HG02938 (cell line): Measurements from ENCODE around the gene VANGL1.

Source experiments
- ATAC-seq: cut with Tn5 transposase; IDR thresholded peaks from one replicate; pipeline ENCODE4 v1.9.1; 2021; ENCODE audit warnings: mild to moderate bottlenecking, moderate library complexity; ENCODE audit not compliant: unreplicated experiment

The VANGL1 gene

DNA sequence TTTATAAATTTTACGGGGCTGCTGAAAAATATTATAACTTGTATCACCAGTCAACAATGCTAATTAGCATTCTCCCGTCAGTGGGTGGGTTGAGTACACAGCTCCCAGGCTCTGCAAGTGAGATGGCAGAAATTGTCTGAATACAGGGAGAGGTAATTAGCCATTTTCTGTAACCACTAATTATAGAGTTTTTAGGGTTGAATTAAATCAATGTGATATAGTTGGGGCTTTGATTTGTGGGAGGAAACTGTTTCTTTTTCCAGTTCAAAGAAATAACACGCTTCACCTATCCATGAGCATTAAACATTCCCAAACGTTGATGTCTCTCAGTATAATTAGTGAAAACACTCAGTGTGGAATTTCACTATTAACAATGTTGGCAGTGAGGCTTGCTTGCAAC, 1.5 kb downstream of the VANGL1 start:
- ATAC-seq, result no peak

DNA sequence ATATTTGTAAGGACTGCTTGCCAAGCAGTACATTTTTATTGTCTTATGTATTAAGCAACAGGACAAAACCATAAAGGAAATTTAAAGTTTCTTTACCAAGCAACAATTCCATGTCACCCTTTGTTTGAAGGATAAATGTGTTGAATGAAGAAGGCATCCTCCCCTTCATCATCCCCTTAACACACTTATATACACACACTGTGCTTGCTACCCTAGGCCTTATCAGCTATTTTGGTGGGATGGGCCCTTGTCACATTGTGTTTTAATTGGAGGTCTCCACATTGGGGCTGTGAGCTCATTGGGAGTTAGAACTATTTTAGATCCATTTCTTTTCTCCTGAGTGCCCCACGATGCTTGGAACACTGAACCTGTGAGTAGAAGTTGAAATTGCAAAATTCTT, 1.9 kb downstream of the VANGL1 start:
- ATAC-seq, result no peak

DNA sequence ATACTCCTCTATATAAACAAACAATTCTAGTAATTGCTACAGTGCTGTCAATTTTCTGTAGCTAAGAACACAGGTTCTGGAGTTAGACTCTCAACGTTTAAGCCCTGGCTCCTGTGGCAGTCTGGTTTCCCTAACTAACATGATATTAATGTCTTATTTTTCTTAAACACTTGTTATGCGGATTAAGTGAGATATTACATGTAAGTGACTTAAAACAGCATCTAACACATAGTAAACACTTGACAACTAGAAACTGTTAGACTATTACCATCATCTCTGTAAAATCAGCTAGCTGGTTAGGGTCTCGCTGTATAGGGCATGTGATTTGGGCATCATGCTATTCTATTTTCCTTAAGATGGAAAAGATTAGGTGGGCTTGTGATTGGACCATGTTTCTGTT, 2.3 kb downstream of the VANGL1 start:
- ATAC-seq, result no peak

DNA sequence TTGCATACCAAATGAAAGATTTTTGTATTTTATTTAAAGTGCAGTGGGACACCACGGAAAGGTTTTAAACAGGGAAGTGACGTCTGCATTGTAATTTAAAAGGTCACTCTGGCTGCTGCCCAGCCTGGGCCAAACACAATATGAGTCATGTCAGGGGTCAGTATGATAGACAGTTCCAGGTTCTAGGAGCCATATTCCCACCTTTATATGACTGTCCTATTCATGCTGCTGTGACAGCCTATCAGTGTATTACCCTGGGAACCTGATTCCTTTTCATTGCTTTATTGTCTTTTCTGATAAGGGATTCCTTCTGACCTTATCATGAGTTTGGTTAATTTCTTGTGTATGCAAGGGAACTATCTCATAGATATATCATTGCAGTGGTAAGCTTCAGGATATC, 5.3 kb downstream of the VANGL1 start:
- ATAC-seq, result no peak

DNA sequence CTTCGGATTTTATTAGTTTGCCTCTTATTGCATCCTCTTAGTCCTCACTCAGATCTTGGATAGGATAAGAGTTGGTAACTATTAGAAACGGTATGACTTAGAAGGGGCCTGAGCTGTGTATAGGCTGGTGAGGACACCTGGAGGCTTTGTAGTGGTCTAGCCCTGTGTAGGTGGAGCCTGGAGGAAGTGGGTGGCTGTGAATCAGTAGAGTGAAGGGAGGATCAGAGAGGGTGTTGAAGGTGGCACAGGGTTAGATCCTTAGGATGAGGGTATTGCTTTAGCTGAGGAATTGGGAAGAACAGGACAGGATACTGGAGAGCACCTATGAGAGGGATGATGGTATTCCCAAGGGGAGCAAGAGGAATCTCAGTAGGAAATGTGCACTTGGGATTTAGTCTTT, 5.7 kb downstream of the VANGL1 start:
- ATAC-seq, result no peak

DNA sequence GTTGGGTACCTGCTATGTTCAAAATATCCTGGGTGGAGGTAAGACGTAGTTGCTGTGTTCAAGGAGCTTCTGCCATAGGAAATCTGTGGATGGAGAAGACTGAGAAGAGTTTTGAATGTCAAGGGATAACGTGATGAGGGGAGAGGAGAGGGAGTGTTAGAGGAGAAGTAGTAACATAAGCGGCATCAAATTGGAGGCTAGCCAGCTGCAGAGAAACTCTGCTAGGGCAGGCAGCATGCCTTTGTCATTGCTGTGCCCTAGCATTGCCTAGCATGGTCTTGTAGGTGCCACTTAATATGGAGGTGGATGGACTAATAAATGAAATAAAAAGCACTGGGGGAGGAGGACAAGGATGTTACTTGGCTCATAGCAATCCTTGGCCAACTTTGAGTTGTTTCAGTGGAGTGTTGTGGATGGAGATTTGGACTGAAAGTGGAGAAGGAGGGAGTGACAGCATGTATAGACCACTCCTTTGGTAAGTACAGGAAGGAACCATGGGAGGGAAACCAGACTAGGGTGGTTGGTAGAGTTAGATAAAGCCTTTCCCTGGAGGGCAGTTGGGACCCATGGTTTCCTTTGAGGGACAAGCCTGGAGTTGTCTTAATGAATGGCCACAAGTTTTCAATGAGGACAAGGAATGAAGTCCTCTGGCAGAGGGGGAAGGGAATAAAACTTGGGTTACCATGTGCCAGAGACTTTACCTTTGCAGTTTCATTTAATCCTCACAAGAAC, 6.3 kb downstream of the VANGL1 start:
- ATAC-seq, result no peak

DNA sequence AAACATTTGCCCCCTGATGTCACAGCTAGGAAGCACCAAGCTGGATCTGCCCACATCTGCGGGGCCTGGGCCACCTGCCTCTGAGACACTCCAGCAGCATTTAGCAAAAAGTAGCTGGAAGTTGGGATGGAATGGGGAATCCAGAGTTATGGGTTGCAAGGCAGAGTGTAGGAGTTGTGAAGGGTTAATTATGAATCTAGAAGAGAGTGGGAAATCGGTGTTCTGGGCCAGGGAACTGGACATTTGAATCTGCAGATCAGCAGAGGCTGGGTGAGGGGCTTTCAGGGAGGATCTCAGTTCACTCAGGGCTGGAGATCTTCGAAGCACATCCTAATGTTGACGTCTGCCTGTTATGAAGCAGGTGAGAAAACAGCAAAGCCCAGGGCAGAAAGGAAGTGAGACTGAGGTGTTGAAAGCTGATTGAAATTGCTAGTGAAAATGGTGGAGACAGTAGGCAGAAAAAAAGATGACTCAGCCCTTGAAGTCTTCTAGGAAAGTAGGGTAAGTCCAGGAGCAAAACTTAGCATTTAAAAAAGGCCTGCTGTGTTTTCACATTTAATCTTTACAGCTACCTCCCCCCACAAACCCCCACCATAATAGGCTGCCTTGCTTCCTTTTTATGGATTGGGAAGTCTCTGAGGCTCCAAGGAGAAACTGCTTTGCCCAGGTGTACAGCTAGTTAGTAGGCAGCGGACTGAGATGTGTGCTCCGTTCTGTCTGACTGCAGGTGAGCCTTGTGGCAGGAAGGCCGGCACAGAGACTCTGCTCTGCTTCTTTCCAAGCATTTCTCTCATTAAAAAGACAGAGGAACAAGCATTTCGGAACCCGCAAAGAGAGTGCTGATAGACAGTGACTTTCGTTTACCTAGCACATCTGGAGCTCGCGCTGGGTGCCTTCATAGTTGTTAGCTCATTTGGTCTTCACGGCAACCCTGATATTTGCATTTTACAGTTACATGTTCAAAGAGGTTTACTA, 7.2 kb downstream of the VANGL1 start:
- ATAC-seq, result peak; percentile 88

DNA sequence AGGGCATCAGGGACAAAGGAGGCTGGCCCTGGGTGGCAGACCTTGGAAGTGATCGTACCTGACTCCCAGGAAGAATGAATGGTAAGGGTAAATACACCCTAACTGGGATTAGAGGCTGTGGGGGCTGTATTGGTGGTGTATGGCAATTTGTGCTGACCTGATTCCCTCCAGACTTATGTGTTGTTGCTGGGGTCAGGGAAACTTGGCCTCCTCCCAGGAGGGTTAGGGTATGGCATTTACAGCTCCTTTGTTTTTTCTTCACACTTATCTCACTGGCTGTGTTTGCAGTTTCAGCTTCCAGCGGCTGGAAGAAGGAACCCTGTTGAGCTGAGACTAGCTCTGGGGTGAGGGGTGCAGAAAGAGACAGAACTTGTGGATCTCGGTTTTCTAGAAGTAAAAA, 8.2 kb downstream of the VANGL1 start:
- ATAC-seq, result no peak

DNA sequence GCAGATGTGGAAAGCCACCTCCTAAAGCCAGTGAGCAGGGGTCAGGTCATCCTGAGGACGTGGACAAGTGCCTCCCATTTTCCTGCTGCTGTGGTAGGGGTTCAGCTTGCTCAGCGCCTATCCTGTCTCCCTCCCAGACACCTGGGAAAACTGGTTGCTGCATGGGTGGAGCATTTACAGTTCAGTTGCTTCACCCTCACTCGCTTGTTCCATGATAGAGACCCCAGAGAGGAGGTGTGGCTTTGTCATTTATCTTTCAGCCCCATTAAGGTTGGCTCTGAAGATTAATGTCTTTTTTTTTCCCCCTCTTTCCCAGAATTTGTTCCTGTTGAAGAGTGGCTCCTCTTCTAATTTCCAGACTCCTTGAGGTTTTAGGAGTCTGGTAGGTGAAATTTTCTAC, 9.2 kb downstream of the VANGL1 start:
- ATAC-seq, result no peak

DNA sequence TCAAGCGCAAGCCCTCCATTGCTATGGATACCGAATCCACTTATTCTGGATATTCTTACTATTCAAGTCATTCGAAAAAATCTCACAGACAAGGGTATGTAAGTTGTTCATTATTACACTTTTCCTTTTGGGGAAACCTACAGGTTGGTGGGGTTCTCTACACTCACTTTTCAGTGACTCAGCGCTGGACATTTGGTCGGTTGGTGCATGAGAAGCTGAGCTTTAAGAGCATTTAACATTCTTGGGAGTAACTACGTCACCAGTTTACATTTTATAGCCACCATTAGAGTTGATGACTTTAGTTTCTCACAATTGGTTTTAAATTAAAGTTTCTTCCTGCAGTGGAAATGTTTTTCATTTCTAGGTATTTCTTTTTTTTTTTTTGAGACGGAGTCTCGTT, 9.6 kb downstream of the VANGL1 start:
- ATAC-seq, result no peak

DNA sequence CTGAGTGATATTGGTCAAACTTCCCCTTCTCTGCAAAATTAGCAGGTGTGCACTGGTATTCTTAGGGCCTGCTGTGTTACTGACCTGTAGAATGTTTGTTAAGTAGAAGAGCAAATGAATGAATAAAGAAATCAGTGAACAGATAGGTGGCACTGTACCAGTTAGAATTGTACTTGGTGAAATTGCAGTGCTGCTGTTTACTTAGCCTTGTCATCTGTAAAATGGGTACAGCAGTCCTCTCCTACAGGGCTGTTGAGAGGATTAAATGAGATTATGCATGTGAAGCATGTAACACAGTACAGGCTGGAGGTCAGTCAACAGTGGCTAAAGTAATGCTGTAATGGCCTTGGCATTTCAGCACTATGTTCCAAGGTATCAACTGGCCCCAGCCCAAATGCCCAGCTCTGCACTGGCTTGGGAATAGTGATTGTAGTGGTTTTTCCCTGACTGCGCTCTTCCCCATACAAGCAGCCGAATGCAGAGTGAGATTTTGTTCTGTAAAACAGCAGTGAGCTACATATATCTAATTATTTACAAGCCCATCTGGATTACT, 10.5 kb downstream of the VANGL1 start:
- ATAC-seq, result no peak

DNA sequence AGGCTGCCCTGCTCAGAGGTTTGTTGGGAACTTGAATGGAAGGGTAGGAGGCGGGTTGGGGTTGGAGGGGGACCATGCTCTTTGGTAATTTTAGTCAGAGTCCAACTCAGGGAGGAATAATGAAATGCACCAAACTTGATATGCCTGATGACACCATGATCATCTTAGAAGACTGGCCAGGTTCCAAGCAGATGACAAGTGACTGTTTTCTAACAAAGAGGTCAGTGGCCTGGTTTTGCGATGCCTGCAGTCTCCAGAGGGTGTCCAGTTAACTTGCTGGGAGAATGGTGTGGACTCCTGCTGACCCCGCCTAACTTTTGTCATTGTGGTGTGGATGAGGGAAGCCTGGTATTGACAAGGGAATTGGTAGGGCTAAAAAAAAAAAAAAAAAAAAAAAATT, 12.4 kb downstream of the VANGL1 start:
- ATAC-seq, result no peak

DNA sequence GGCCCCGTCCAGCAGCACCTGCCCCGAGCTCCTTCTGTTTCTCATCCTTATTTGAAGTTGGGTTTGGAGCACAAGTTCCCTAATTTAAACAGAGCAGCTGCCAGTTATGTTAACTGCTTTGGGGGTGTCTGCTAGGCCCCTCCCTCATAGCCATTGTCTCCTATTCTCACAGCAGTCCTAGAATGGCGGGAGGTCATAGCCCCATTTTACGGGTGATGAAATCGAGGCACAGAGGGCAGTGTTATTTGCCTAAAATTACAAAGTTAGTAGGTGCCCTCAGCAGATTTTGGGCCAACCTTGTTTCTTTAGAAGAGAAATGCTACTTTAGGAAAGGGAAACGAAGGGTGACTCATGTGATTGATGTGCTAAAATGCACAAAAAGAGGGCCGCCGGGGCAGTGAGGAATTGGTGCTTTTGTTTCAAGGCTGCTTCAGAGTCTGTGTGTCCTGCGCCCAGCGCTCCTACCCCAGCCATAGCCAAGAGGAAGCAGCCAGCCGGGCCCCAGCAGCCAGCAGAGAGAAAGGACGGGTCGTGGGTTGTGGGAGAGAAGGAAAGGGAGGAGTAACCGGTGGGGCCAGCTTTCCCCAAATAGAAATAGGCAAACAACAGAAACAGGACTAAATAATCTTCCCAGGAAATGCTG, 13.0 kb downstream of the VANGL1 start:
- no peak for ATAC-seq

DNA sequence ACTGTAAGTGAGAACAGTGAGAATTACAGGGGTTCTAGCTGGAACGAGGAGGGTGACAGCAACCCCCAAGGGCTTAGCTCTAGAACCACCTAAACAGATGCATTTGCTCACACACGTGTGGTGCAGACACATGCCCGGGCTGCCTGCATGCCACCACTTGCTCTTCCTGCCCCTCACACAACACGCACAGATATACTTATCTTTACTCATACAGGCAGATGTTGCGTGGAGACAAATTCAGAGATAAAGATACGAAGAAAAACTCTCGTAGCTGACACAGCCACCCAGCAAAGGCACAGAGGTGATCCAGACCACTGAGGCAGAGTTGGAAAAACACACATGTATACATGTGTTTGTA, 13.5 kb downstream of the VANGL1 start:
- no peak for ATAC-seq

DNA sequence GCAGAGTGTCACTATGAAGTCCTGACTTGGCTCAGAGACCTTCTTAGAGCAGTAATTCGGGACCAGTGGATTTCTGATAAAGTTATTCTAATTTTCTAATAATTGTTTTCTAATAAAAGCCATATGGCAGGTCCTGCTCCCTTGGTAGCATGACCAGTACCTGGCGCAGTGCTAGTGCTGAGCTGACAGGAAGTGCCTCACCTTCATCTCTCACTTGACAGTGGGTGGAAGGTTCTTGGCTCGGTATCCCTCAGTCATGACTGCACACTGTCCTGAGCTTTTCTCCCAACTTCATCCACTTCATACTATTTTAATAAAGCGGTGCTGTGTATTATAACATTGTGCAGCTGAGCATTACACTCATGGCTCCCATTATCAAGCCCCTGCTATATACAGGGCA, 14.1 kb downstream of the VANGL1 start:
- ATAC-seq, result no peak

DNA sequence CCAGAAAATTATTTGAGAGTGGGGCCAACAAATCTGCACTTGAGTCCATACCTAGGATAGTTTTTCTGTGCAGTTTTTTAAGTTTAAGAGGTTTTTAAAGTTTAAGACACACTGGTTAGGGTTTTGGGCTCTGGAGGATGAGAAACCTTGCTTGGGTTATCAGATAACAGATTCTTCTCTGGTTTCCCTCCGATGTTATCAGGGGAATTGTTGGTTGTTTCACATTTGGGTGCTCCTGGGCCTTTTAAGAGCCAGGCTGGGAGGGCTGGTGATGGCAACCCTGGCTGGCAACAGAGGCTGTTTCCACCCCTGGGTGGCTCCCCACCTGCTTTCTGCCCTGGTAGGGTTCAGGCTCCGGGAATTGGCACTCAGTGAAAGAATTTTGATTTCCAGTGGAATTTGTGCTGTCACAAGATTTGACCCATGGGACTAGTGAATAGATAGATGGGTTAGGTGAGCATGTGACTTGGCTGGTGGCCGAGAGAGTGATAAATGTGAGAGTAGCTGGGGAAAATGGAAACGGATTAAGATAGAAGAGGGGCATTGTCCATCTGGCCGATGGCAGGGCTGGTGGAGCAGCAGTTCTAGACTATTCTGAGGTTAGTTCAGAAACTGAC, 14.8 kb downstream of the VANGL1 start:
- no peak for ATAC-seq

DNA sequence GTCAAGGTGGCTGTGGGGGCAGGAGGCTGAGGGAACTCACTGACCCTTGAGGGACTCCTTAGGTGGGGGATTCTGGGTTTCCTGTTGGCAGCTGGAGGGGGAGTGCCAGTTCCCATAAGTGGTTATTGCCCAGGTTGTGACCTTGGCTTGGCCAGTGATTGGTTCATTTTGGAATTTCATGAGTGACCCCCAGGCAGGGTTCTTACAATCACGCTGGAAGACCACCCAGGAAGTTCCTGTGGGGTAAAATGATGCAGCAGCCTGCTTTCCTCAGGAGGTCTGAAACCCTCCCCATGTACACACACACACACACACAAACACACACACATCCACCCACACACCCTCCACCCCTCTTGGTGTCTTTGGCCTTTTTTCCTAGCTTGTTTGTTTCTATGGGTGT, 16.9 kb downstream of the VANGL1 start:
- no peak for ATAC-seq

DNA sequence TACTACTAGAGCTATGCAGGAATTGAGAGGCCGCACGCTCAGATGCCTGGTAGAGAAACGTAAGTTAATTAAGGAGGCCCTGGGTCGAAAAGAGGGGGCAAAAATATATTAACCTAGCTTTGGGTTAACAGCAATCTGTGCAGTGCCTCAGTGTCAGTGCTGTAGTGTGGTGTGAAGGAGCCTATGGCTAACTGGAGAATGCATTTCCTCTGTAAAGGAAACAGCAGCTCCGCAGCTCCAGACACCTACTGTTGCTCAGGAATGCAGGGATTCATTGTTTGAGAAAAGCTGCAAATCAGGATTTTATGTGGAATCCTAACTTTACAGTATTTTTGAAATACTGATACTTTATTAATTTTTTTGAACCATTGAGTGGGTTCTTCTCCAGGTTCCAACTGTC, 18.4 kb downstream of the VANGL1 start:
- ATAC-seq, result no peak

DNA sequence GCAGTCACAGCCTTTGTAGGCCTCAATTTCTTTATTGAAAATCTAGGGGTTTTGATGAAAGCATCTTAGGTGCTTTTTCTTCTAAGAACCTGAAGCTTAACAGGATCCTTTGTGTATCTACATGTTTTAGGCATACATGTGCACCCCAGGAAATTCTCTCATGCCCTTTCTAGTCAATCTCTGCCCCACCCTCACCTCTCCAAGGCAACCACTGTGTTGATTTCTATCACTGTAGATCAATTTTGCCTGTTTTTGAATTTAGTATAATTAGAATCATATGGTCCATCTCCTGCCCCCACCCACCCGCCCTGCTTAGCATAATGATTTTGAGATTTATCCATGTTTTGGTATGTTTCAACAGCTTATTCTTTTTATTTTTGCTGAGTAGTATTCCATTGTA, 19.4 kb downstream of the VANGL1 start:
- ATAC-seq, result no peak

DNA sequence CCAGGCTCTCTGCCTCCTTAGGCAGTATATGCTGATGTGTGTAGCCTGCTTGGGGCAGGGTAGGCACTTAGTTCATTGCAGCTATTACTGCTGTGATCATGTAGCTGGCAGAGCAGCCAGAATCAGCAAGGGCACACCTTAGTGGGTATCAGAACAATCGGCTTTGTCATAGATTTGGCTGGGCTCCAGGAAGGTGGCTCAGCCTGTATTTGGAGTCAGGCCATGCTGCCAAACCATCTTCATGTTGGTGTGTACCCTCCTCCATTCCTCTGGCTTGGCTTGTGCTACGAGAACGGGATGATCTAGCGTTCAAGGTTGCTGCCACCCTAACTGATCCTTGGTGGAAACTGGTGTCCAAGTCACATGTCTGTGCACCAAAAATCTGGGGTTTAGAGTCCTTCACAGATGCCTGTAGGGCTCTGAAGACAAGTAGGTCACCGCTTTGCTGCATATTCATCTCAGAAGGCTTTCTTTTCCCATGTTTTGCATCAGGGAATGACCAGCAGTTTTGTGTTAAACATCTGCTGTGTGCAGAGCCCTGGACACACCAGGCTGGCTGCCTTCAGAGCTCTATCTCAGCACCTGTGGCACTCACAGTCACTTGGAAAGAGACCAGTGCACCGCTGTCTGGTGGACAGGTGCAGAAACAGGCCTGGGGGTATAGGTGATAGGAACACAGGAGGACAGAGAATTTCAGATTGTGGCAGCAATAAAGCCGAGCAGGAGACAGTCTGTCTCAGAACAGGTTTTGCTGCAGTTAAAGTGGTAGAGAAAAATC, 23.7 kb downstream of the VANGL1 start:
- ATAC-seq, result no peak
